HepG2 (cell line): ENCODE data around the gene MRPS5. TPM values are rescaled to one million over a fixed set of nuclear protein-coding genes. Genes with fewer than 3 reads are reported as not detected.

Source experiments
- ADNP ChIP-seq: sonication (generic); formaldehyde crosslinking; IDR thresholded peaks from 2 replicates; pipeline ENCODE4 v1.4.0; 2020; ENCODE audit warnings: missing genetic modification reagents
- ARNTL ChIP-seq: sonication (generic); formaldehyde crosslinking; IDR thresholded peaks from 2 replicates; pipeline ENCODE4 v1.4.0; 2020; ENCODE audit warnings: mild to moderate bottlenecking, missing genetic modification reagents
- ATF3 ChIP-seq: sonication (generic); formaldehyde crosslinking; IDR thresholded peaks from 2 replicates; pipeline ENCODE4 v1.4.0; 2020; ENCODE audit warnings: missing genetic modification reagents
- ATF6 ChIP-seq: sonication (generic); formaldehyde crosslinking; conservative IDR thresholded peaks from 2 replicates; pipeline ENCODE4 v1.4.0; 2020; ENCODE audit warnings: missing genetic modification reagents
- FOXC1 ChIP-seq: sonication (generic); formaldehyde crosslinking; IDR thresholded peaks from 2 replicates; pipeline ENCODE4 v1.8.0; 2022; ENCODE audit warnings: mild to moderate bottlenecking, missing genetic modification reagents, borderline replicate concordance
- GABPA ChIP-seq, 2 experiments: IDR thresholded peaks; 2 replicates each; pipeline ENCODE4 v1.6.1; 2011 to 2016; ENCODE audit warnings: low read depth in 2 of 2, low read length in 1 of 2, missing biosample characterization in 1 of 2, missing genetic modification characterization in 1 of 2
- HHEX ChIP-seq: IDR thresholded peaks from 2 replicates; pipeline ENCODE4 v1.6.1; 2016; ENCODE audit warnings: control low read depth
- HNRNPUL1 ChIP-seq: fragments of 200-400 bp; formaldehyde crosslinking; IDR thresholded peaks from 2 replicates; pipeline ENCODE4 v1.6.1; 2017; ENCODE audit warnings: low read depth, mild to moderate bottlenecking, low read length, moderate library complexity
- IKZF1 ChIP-seq: fragments of 450-650 bp; IDR thresholded peaks from 2 replicates; pipeline ENCODE4 v1.7.1; 2016
- ISL2 ChIP-seq: sonication (generic); formaldehyde crosslinking; IDR thresholded peaks from 2 replicates; pipeline ENCODE4 v1.5.0; 2020; ENCODE audit warnings: missing genetic modification reagents
- JUNB ChIP-seq: sonication (generic); formaldehyde crosslinking; IDR thresholded peaks from 2 replicates; pipeline ENCODE4 v1.8.0; 2022; ENCODE audit warnings: missing genetic modification reagents, mild to moderate bottlenecking, borderline replicate concordance
- MTERF4 ChIP-seq: sonication (generic); formaldehyde crosslinking; IDR thresholded peaks from 2 replicates; pipeline ENCODE4 v1.8.0; 2023; ENCODE audit warnings: mild to moderate bottlenecking, missing genetic modification reagents
- PCBP1 ChIP-seq: fragments of 200-400 bp; formaldehyde crosslinking; IDR thresholded peaks from 2 replicates; pipeline ENCODE4 v1.6.1; 2017; ENCODE audit warnings: mild to moderate bottlenecking, low read depth, low read length, borderline replicate concordance
- POLR2AphosphoS5 ChIP-seq: IDR thresholded peaks from 2 replicates; pipeline ENCODE4 v1.6.1; 2012; ENCODE audit warnings: low read depth, low read length
- SRF ChIP-seq: IDR thresholded peaks from 2 replicates; pipeline ENCODE4 v1.6.1; 2011; ENCODE audit warnings: mild to moderate bottlenecking, low read depth, low read length, moderate library complexity
- STAT5B ChIP-seq: sonication (generic); formaldehyde crosslinking; IDR thresholded peaks from 2 replicates; pipeline ENCODE4 v1.4.0; 2020; ENCODE audit warnings: missing genetic modification reagents
- ZFP37 ChIP-seq: sonication (generic); formaldehyde crosslinking; IDR thresholded peaks from 2 replicates; pipeline ENCODE4 v1.4.0; 2020; ENCODE audit warnings: missing genetic modification reagents, borderline replicate concordance
- ZNF224 ChIP-seq: sonication (generic); formaldehyde crosslinking; IDR thresholded peaks from 2 replicates; pipeline ENCODE4 v1.5.0; 2020; ENCODE audit warnings: mild to moderate bottlenecking, missing genetic modification reagents
- ZNF282 ChIP-seq: fragments of 450-650 bp; IDR thresholded peaks from 2 replicates; pipeline ENCODE4 v1.6.1; 2018; ENCODE audit not compliant: partially characterized antibody
- ZNF317 ChIP-seq: sonication (generic); formaldehyde crosslinking; IDR thresholded peaks from 2 replicates; pipeline ENCODE4 v1.5.0; 2020; ENCODE audit warnings: mild to moderate bottlenecking, missing genetic modification reagents
- ZNF550 ChIP-seq: sonication (generic); formaldehyde crosslinking; IDR thresholded peaks from 2 replicates; pipeline ENCODE4 v1.4.0; 2020; ENCODE audit warnings: mild to moderate bottlenecking, missing genetic modification reagents, borderline replicate concordance
- ZNF556 ChIP-seq: sonication (generic); formaldehyde crosslinking; IDR thresholded peaks from 2 replicates; pipeline ENCODE4 v1.4.0; 2020; ENCODE audit warnings: mild to moderate bottlenecking, missing genetic modification reagents, borderline replicate concordance
- ZNF75D ChIP-seq: sonication (generic); formaldehyde crosslinking; IDR thresholded peaks from 2 replicates; pipeline ENCODE4 v1.8.1; 2023; ENCODE audit warnings: missing genetic modification reagents, mild to moderate bottlenecking, borderline replicate concordance
- polyA plus RNA-seq, 8 experiments: library from polyadenylated mRNA; depleted of rRNA in 3 of 8; stranded (reverse) in 7 of 8; unstranded in 1 of 8; fragments of >200 nt; fragmentation: Illumina TruSeq in 4 of 8; extraction: Trizol in 4 of 8; gene quantifications; 2 replicates each; pipeline versions ENCODE4 v1.2.1 to v1.2.3, GENCODE V29; 2011 to 2016; ENCODE audit warnings: low read depth in 4 of 8, missing spikeins in 1 of 8, mixed read lengths in 1 of 8; ENCODE audit not compliant: insufficient read depth in 1 of 8
- total RNA-seq, 5 experiments: library from RNA; depleted of rRNA; stranded (reverse); fragments of >200 nt; fragmentation: Illumina TruSeq; extraction: Trizol; gene quantifications; 2 replicates each; pipeline ENCODE4 v1.2.3, GENCODE V29; 2016; ENCODE audit warnings: low read depth in 1 of 5
- TF ChIP-seq, protein P1 (sequence below): IDR thresholded peaks from 2 replicates; pipeline ENCODE4 v1.6.1; 2016
- TF ChIP-seq, protein P2 (sequence below): sonication (generic); formaldehyde crosslinking; IDR thresholded peaks from 2 replicates; pipeline ENCODE4 v1.5.0; 2020; ENCODE audit warnings: mild to moderate bottlenecking, missing genetic modification reagents

The MRPS5 gene
- total and polyA plus RNA-seq, 2 of the 13 experiments (the other 11 are each of a cell fraction or from before 2014, with no cell fraction given): 98.8 to 134 TPM

- TF ChIP-seq ZNF317: 0 out of 2 replicates have a peak, but pooled peaks have one; percentile 50
- no peak for TF ChIP-seq ZNF556 (CRISPR knock-in tag)
- TF ChIP-seq ZNF282: no peak
- TF ChIP-seq ZNF224: no peak
- TF ChIP-seq ZNF75D (CRISPR knock-in tag): no peak
- no peak for TF ChIP-seq ARNTL (CRISPR knock-in tag)
- TF ChIP-seq IKZF1: no peak
- TF ChIP-seq, protein P1, sequence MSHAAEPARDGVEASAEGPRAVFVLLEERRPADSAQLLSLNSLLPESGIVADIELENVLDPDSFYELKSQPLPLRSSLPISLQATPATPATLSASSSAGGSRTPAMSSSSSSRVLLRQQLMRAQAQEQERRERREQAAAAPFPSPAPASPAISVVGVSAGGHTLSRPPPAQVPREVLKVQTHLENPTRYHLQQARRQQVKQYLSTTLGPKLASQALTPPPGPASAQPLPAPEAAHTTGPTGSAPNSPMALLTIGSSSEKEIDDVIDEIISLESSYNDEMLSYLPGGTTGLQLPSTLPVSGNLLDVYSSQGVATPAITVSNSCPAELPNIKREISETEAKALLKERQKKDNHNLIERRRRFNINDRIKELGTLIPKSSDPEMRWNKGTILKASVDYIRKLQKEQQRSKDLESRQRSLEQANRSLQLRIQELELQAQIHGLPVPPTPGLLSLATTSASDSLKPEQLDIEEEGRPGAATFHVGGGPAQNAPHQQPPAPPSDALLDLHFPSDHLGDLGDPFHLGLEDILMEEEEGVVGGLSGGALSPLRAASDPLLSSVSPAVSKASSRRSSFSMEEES (CRISPR knock-in tag): no peak
- 0 out of 2 replicates have a peak, but pooled peaks have one; percentile 36 for TF ChIP-seq STAT5B (CRISPR knock-in tag)
- no peak for TF ChIP-seq ZFP37
- no peak for TF ChIP-seq PCBP1
- TF ChIP-seq HNRNPUL1: no peak
- TF ChIP-seq ISL2 (CRISPR knock-in tag): no peak
- TF ChIP-seq MTERF4 (CRISPR knock-in tag): no peak
- no peak for TF ChIP-seq HHEX (CRISPR knock-in tag)
- TF ChIP-seq, protein P2, sequence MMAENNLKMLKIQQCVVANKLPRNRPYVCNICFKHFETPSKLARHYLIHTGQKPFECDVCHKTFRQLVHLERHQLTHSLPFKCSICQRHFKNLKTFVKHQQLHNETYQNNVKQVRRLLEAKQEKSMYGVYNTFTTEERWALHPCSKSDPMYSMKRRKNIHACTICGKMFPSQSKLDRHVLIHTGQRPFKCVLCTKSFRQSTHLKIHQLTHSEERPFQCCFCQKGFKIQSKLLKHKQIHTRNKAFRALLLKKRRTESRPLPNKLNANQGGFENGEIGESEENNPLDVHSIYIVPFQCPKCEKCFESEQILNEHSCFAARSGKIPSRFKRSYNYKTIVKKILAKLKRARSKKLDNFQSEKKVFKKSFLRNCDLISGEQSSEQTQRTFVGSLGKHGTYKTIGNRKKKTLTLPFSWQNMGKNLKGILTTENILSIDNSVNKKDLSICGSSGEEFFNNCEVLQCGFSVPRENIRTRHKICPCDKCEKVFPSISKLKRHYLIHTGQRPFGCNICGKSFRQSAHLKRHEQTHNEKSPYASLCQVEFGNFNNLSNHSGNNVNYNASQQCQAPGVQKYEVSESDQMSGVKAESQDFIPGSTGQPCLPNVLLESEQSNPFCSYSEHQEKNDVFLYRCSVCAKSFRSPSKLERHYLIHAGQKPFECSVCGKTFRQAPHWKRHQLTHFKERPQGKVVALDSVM (CRISPR knock-in tag): no peak
- no peak for TF ChIP-seq JUNB
- no peak for TF ChIP-seq GABPA (IDR thresholded peaks at IDR 0.05; ENCODE audit: low read depth, low read length)
- no peak for TF ChIP-seq GABPA (CRISPR knock-in tag; IDR thresholded peaks at IDR 0.05; ENCODE audit: low read depth)
- TF ChIP-seq ADNP (CRISPR knock-in tag): no peak
- no peak; the same call in 1 of the 2 replicates for TF ChIP-seq SRF
- no peak for TF ChIP-seq POLR2AphosphoS5
- TF ChIP-seq ATF3 (CRISPR knock-in tag): no peak
- no peak for TF ChIP-seq FOXC1
- no peak for TF ChIP-seq ATF6 (CRISPR knock-in tag)
- TF ChIP-seq ZNF550 (CRISPR knock-in tag): no peak
These were observed 6.2 kb downstream of the MRPS5 start (continued) for GRCh38 chr2:95115418-95115817.
